Thyroid gland (tissue), 4 donors: ENCODE data around the gene LRGUK.

Source experiments
- CTCF ChIP-seq, 6 experiments: fragments of 200-600 bp in 3 of 6; fragments of 450-650 bp in 3 of 6; sonication (generic) in 3 of 6; IDR thresholded peaks; one replicate each; pipeline ENCODE4 v1.5.1; 2016 to 2019; ENCODE audit warnings: antibody characterized with exemption in 6 of 6, mild to moderate bottlenecking in 2 of 6, inconsistent platforms in 1 of 6, moderate library complexity in 1 of 6
- POLR2A ChIP-seq, 2 donors: fragments of 450-650 bp; IDR thresholded peaks; one replicate each; pipeline ENCODE4 v1.6.1; 2017; ENCODE audit warnings: antibody characterized with exemption in 2 of 2, mild to moderate bottlenecking in 2 of 2, moderate library complexity in 1 of 2

GRCh38 chr7:134279336-134279735 lies 152.2 kb downstream of the LRGUK start:
- TF ChIP-seq CTCF (IDR thresholded peaks at IDR 0.05), result no peak
- TF ChIP-seq POLR2A (IDR thresholded peaks at IDR 0.05), result no peak
